Stimulated activated CD4-positive, alpha-beta T cell treated with anti-CD3 and anti-CD28 coated beads, Interleukin-1b, Interleukin-23, amount 100 ng/mL, for 4 hours (primary cell): ENCODE results near the gene MYBBP1A.

ENCODE experiments used
- DNase-seq, 2 donors: peaks; one replicate each; pipeline ENCODE4 v3.0.0-alpha.2; 2020; ENCODE audit warnings: low read depth in 2 of 2

MYBBP1A gene

GRCh38 chr17:4518901-4519300, 36.3 kb downstream of the MYBBP1A start:
- DNase-seq: no peak

DNA sequence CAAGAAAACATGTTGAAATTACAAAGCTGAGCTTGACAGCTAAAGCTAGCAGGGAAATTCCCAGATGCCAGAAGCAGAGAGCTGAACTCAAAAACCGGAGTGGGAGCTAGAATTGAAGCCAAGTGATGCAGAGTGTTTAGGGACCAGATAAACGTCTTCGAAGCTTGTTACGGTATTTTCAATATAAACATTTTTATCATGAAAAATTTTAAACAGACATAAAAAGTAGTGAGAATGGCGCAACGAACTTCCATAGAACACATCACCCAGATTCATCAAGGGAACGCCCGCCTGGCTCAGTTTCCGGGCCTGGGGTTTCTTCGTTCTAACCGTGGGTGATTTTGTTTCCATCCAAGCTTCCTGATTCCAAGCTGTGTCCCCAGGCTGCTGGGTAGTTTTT, 38.4 kb downstream of the MYBBP1A start:
- no peak for DNase-seq

- DNase-seq: no peak
These were observed 39.7 kb downstream of the MYBBP1A start for GRCh38 chr17:4515501-4515900.

DNA sequence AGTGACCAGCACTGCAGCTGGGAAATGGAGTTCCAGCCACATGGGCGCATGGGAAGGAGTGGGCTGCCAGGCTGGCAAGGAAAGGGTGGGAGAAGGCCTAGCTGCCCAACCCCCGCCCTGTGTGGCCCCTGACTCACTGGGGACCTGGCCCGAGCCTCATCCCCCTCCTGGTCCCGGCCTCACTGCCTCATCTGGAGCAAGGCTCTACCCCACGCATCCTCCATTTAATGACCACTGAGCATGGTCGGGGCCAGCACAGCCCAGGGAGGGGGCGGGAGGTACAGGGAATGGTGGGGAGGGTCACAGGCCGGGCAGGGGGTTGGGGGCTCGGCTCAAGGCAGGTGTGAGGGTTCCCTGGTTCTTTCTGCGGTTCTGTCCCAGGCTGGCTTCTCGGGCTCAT, 40.4 kb downstream of the MYBBP1A start:
- DNase-seq: no peak

- no peak for DNase-seq
These were observed 41.0 kb downstream of the MYBBP1A start for GRCh38 chr17:4514206-4514605.

GRCh38 chr17:4513113-4514032, 41.8 kb downstream of the MYBBP1A start:
- DNase-seq: no peak

DNA sequence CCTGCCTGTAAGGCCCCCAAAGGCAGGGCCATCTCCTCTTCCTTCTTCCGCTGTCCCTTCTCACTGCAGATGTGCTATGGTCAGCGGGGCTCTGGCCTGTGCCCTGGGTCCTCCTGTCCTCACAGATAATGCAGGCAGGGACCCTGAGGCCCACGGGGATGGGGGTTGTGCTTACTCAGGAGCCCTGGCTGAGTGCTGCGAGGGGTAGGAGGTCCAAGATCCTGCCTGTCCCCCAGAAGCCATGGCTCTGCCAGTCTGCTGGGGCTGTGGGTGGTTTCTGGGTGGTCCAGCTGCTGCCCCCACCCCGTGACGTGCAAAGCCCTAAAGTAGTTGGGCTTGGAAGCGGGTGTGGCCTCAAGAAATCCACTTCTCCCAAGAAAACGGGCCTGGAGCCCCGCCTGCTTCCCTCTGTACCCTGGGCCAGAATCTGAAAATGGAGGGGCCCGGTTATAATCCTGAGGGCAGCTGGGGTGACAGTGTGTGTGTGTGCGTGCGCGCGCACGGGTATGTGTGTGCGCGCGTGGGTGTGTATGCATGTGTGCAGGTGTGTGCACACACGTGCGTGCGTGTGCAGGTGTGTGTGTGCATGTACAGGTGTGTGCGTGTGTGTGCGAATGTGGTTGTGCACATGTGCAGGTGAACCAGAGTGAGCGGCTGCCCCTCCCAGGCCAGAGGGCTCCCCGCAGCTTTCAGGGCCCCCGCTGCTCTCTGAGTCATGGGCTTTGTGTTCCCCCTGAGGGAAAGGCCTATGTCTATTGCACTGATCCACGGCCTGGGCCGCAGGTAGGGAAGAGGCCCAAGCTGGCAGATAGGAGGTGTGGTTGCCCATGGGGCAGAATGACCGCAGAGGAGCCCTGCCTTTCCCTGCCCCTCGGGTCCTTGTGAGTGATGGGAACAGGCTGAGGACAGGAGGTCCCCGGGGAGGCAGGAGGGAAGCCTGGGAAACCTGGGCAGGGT, 42.8 kb downstream of the MYBBP1A start:
- DNase-seq: no peak

DNA sequence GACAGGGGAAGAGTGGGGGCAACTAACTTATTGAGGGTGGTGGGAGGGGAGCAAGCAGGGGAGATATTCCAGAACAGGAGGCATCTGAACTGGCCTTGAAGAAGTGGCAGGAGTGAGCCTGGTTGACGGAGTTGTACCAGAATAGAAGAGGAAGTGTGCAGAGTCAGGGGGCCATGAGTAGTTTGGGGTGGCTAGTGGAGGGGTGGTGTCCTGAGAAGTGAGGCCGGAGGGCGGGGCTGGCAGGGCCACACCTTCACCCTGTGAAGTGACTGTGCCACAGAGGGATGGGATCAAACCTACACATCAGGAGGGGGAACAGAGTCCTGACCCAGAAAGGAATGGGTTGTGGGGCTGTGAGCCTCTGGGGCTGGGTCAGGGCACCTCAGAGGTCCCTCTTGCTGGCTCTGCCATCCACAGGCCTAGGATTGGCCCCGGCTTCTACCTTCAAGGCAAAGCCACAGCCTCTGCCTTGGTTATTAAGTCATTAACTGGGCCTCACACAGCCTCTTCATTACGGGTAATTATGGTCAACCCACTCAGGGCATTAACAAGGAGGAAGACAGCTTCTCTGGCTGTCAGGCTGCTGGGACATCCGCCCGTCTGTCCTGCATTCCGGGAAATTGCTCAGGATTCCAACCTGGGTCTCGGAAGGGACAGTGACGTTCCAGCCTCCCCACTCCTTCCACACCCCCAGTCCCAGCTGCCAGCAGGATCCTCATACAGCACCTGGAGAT, 43.8 kb downstream of the MYBBP1A start:
- DNase-seq: no peak

GRCh38 chr17:4510618-4510941, 44.6 kb downstream of the MYBBP1A start:
- DNase-seq: no peak

- DNase-seq: no peak
These were observed 45.1 kb downstream of the MYBBP1A start for GRCh38 chr17:4509923-4510617.

GRCh38 chr17:4509401-4509800, 45.8 kb downstream of the MYBBP1A start:
- no peak for DNase-seq

- DNase-seq: no peak
These were observed 47.0 kb downstream of the MYBBP1A start for GRCh38 chr17:4508207-4508606.

DNA sequence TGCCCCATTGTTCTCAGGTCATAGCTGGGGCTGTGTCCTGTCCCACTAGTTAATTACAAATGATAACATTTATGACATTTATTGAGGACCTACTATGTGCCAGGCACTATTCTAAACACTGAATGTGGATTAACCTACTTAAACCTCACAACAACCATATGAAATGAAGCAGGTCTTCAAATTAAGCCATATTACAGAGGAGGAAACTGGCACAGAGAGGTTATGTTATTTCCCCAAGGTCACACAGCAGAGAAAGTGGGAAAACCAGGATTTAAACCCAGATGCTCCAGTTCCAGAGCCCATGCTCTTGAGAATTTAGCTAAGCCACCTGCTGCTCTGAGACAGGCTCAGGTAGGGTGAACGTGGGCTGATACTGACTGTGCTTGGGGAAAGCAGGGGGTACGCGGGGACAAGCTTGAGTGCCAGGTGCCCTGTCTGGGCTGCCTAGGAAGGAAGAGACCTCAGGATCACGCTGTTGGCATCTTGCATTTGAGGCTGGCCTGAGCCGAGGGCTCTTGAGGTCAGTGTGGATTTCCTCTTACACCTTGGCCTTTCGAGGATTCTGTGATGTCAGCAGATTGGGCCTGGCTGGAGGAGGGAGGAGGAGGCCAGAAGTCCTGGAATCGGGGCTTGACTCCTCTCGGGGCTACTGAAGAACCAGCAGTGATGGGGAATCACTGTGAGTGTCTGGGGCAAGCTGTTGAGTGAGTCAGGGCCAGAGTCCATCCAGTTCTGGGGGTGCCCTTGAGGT, 47.6 kb downstream of the MYBBP1A start:
- no peak for DNase-seq

GRCh38 chr17:4506892-4507291, 48.3 kb downstream of the MYBBP1A start:
- no peak for DNase-seq

GRCh38 chr17:4506175-4506813, 48.9 kb downstream of the MYBBP1A start:
- DNase-seq: no peak

DNA sequence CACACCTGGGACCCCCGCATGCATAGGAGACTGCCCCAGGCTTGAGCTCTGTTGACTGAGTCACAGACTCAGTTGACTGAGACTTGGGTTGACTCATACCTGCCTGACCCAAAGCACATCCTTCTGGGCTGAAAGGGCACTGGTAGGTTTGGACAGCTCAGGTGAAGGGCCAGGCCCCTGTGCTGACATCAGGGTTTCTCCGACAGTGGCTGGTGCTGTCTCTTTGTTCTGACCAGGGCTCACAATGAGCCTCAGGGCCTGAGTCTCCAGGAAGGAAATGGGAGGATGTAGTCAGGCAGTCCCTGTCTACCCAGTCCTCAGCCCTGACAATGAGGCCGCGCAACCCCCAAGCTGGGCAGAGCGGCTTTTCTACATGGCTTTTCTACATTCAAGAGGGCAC, 50.0 kb downstream of the MYBBP1A start:
- DNase-seq: no peak

- no peak for DNase-seq
These were observed 51.0 kb downstream of the MYBBP1A start for GRCh38 chr17:4504188-4504587.

DNA sequence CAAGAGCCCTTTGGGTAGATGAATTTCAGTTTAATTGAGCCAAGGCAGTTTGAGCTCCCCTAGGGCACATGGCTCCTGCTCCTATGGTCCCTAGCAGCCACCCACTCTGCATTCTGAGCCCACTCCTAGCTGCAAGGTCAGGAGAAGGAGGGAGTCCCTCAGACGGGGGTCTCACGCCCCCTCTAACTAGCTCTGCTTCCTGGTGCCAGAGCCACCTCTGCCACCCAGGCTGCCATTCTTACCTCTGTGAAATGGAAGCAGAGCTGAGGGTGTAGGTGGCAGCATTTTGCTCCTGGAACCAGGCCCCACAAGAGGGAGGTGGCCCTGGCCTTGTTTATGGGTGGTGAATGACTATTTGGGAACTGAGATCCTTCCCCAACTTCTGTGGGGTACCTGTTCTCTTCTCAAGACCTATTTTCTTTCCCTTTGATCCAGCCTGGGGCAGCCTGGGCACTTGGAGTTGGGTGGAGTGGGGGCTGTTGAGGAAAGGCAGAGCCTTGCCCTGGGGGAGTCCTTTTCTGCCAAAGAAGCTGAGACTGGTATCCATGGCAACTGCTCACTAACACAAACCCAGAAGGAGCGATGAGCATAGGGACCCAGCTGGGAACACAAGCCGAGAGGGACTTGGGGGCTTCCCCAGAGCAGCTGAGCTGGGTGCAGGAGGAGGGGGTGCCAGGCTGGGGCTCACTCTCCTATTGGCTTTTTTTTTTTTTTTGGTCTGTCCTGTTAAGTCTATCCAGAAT, 51.7 kb downstream of the MYBBP1A start:
- DNase-seq: no peak

DNA sequence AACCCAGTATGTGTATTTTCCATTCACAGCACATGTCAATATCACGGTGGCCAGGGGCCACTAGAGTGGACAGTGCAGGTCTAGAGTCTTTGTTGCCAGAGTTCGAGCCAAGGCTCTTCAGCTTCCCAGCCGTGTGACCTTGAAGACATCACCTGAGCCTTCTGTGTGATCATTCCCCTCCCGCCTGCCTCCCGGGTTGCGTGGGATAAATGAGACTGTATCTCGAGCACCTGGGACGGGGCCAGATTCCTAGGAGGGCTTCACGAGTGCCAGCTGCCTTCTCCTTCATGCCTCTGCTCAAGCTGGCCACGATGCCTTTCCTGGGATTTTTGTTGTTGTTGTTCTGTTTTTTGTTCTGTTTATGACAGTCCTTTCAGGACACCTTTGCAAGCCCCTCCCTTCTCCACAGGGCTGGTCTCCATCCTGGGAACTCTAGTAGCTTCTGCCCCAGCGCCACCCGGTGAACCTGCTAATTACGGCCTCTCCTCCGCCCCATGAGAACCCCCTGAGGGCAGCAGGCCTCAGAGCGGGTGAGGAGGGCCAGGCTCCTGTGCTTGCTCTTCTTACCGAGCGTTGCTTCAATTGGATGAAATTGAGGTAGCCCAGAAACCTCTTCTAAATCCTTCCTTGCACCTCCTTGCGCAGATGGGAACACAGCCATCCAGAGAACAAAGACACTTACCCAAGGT, 52.6 kb downstream of the MYBBP1A start:
- no peak for DNase-seq
